Ectodermal cell (in vitro differentiated cells): ENCODE results near the gene CDC25A.
"Not testable (repeated sequence)": the region's sequence is repeated elsewhere in the genome, so short reads cannot be mapped to it uniquely, and the experiment has no call there.

Source experiments
- H3K27ac ChIP-seq: 2 replicates; pipeline ENCODE4 v1.7.0; 2013; ENCODE audit warnings: mild to moderate bottlenecking, low read depth, low read length; ENCODE audit not compliant: insufficient read depth, poor library complexity, severe bottlenecking
- H3K27me3 ChIP-seq: 2 replicates; pipeline ENCODE4 v1.7.0; 2013; ENCODE audit warnings: mild to moderate bottlenecking, low read length; ENCODE audit not compliant: insufficient read depth, control insufficient read depth, poor library complexity, severe bottlenecking
- H3K36me3 ChIP-seq: one replicate; pipeline ENCODE4 v1.7.0; 2013; ENCODE audit warnings: low read length; ENCODE audit not compliant: control insufficient read depth, insufficient read depth
- H3K4me1 ChIP-seq: one replicate; pipeline ENCODE4 v1.7.0; 2013; ENCODE audit warnings: low read length; ENCODE audit not compliant: control insufficient read depth, insufficient read depth
- H3K4me3 ChIP-seq: 2 replicates; pipeline ENCODE4 v1.7.0; 2013; ENCODE audit warnings: low read depth, low read length, control low read depth; ENCODE audit not compliant: insufficient read depth
- H3K9me3 ChIP-seq: 2 replicates; pipeline ENCODE4 v1.7.0; 2013; ENCODE audit warnings: mild to moderate bottlenecking, low read length, moderate library complexity; ENCODE audit not compliant: control insufficient read depth
- WGBS, 2 experiments: methylation state at CpG; one replicate each; pipeline ENCODE4 v1.1.7; 2013; ENCODE audit warnings: missing lambda C conversion rate in 2 of 2; 5-methylcytosine and 5-hydroxymethylcytosine counted together

Gene CDC25A

GRCh38 chr3:48112108-48112791 is 76.0 kb downstream of the CDC25A start:
- 80 to 81% methylated on average over 8 of the region's 8 CpGs for WGBS, 2 experiments
- not testable (repeated sequence) for H3K27ac ChIP-seq, H3K9me3 ChIP-seq, H3K4me3 ChIP-seq, H3K4me1 ChIP-seq, H3K36me3 ChIP-seq, H3K27me3 ChIP-seq

- no peaks in the 10 kb centered on the region for H3K9me3 ChIP-seq
- H3K36me3 ChIP-seq: no peaks in the 10 kb centered on the region
- H3K4me1 ChIP-seq: no peaks in the 10 kb centered on the region
- H3K4me3 ChIP-seq: no peak overlapping the region
- no peaks in the 10 kb centered on the region for H3K27me3 ChIP-seq
- no peak overlapping the region for H3K27ac ChIP-seq
- WGBS, 2 experiments: 92% methylated on average over 2 of the region's 2 CpGs
Measured at GRCh38 chr3:48110463-48110862, 77.8 kb downstream of the CDC25A start.

- Histone ChIP-seq H3K27ac (no peak overlapping the region), H3K4me3 (no peak overlapping the region), H3K36me3 (no peaks in the 10 kb centered on the region), H3K27me3 (no peaks in the 10 kb centered on the region), H3K9me3 (no peaks in the 10 kb centered on the region), H3K4me1 (no peaks in the 10 kb centered on the region)
- 79 to 81% methylated on average over 2 to 3 of the region's 3 CpGs for WGBS, 2 experiments
Measured at GRCh38 chr3:48107227-48107626, 81.0 kb downstream of the CDC25A start.
